ENCODE measurements around the gene REEP3. TPM values are rescaled to one million over a fixed set of nuclear protein-coding genes. Genes with fewer than 3 reads are reported as not detected.

Gene REEP3
- total RNA-seq, 2 donors from 2014 or later = 44.8 to 56.4 TPM

DNA sequence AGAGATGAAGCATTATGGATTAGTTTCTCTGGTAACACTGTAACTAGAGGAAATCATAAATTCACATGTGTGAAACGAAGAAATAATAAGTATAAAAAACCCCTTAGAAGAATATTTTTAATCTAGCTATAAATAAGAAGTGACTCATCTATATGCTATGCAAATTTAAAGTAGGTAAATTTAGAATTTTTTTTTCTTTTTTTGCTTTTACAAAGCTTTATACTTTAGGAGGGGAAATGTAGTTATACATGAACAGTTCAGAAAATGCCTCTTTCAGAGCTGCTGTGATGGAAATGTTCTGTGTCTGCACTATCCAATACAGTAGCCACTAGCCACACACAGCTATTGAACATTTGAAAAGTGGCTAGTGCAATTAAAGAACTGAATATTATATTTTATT lies 87.3 kb downstream of the REEP3 start:
- ATAC-seq (no peak), DNase-seq (no peak)
- intact Hi-C loops (cut with DNase I, micrococcal nuclease) = no loop called here

DNA sequence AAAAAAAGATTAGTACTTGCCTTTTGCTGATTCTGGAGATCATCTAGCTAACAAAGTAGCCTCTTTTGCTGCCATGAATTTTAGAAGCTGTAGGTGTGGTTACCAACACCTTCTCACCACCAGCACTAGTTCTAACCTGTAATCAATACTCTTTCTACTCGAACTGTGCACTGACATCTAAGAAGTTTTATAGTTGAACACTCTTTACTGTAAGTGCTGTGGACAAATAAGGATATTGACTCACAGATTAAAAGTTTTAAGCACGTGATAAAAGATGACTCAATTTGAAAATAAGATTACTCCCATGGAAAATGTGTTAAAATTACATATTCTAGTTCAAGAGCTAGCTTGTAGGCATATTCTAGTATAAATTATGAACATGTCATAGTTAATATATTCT lies 89.9 kb downstream of the REEP3 start:
- intact Hi-C loops (cut with DNase I, micrococcal nuclease) = no loop called here
- peak; percentile 30 for ATAC-seq
- DNase-seq = no peak

DNA sequence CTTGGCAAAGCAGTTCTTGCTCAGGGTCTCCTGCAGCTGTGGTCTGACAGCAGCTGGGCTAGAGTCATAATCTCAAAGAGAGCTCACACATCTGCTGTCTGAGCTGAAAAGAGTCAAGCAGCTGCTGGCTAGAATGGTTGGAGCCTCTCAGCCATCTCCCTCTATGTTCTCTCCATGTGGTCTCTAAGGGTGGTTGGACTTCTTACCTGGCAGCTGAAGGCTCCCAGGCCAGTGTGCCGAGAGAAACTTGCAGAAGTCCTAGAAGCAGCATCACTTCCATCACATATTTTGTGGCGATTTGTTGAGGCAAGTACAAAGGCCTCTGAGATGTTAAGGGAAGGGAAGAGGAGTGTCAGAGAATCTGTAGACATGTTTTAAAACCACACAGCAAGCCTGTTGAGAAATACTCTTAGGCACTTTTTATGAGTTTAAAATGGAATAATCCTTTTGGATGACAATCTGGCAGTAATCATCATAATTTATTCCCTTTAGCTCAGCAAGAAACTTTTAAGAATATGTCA lies 93.2 kb downstream of the REEP3 start:
- intact Hi-C loops (cut with DNase I, micrococcal nuclease) = no loop called here
- ATAC-seq = no peak
- no peak for DNase-seq

DNA sequence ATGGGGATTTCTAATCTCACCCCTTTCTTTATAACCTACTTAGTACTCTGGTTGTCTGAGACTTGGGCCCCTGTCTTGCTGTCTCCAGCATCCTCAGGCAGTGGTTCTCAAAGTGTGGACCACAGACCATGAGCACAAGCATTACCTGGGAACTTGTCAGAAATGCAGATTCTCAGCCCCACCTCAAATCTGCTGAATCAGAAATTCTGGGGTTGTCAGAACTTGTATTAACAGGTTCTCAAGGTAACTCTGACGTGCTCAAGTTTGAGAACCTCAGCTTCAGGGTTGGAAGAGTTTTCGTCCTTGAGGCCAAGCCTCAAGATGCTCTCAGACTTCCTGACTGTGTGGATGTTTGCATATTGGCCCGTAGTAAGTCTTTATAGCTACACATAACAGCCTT lies 97.4 kb downstream of the REEP3 start:
- intact Hi-C loops (cut with DNase I, micrococcal nuclease) = no loop called here
- ATAC-seq (no peak), DNase-seq (no peak)

DNA sequence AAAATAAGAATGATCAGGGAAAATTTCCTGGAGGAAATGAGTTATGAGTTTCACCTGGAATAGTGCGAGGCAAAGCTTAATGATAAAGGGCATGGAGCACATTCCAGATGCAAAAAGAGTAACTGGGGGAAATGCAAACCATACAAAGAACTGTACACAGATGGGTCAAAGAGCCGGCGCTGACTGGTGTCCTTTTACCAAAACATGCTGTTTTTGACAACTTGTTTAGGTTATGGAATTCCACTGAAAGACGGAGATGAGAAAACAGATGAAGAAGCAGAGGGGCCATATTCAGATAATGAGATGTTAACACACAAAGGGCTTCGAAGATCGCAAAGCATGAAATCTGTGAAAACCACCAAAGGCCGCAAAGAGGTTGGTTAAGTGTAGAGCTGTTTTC lies 98.2 kb downstream of the REEP3 start:
- ATAC-seq = no peak
- intact Hi-C loops (cut with DNase I, micrococcal nuclease) = no loop called here
- DNase-seq = no peak

DNA sequence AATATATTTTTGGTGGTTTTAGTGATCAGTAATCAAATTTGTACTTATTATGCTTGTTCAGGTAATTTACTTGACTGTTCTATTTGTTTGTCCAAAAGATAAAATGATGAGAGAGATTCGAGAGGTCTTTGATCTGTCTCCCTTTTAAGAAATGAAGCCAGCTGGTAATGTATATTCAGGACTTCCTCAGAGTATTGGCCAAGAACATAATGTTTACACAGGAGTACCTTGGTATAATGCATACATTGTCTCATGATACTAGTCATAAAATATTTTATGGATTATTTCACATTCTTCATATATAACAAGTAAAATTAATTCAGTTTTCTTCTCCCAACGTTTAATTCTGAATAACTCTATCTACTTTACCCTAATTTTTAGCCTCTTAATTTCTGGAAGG lies 100.9 kb downstream of the REEP3 start:
- ATAC-seq = peak; percentile 69
- intact Hi-C loops (cut with DNase I, micrococcal nuclease) = no loop called here
- DNase-seq = no peak

DNA sequence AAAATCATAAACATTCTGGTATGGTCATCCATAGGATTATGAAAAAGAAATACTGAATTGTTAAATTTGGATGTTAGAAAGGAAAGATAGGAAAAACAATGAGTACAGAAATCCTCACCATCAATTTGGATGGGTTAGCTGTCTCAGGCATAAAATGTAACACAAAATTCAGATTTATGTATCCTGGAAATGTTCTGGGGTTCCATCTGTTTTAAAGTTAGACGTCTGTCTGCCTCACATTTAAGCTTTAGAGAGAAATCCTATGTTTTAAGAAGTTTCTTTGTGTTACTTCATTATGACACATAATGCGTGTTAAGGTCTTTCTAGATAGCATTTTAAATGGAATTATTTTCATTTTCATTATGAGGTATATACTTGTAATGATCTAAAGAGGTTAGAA lies 103.5 kb downstream of the REEP3 start:
- DNase-seq = no peak
- intact Hi-C loops (cut with DNase I, micrococcal nuclease) = loop anchor here in 1 of 2 donors (5.0 kb wide), 1 partner anchor 407 kb away; no protein-coding TSS in a partner anchor
- ATAC-seq = no peak

DNA sequence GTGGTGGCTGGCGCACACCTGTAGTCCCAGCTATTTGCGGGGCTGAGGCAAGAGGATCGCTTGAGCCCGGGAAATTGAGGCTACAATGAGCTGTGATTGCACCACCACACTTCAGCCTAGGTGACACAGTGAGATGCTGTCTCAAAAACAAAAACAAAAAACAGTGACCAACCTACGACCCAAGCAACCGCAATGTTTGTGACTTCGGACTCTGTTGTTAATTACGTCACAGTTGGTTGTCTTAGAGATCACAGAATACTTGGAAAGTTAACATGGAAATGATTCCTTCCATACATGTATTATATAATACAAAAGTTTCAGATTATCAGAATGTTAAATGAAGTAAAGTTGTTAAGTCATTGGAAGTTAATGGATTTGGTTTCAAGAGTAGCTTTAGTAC lies 106.2 kb downstream of the REEP3 start:
- no peak for ATAC-seq
- no peak for DNase-seq
- intact Hi-C loops (cut with DNase I, micrococcal nuclease) = loop anchor here in 1 of 2 donors (5.0 kb wide), 1 partner anchor 410 kb away; no protein-coding TSS in a partner anchor

DNA sequence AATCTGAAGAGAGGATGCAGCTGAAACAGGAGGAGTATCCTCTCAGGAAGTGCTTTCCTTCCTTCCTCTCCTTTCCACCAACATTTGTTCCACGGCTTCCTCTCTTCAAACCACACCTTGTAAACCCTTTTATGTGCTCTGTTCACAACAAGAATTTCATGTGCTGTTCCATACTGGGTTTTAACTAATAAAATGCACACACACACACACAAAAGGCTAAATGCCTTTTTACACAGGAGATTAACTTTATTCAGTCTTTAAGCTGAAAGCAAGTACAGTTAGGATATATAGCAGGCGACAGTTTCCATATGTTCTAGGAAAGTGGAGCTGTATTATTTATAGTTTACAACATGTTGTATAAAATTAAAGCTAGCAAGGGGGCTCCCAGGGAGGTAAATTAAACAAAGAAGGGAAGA lies 106.7 kb downstream of the REEP3 start:
- intact Hi-C loops (cut with DNase I, micrococcal nuclease) = loop anchor here in 1 of 2 donors (5.0 kb wide), 1 partner anchor 411 kb away; no protein-coding TSS in a partner anchor
- no peak for DNase-seq
- no peak for ATAC-seq

DNA sequence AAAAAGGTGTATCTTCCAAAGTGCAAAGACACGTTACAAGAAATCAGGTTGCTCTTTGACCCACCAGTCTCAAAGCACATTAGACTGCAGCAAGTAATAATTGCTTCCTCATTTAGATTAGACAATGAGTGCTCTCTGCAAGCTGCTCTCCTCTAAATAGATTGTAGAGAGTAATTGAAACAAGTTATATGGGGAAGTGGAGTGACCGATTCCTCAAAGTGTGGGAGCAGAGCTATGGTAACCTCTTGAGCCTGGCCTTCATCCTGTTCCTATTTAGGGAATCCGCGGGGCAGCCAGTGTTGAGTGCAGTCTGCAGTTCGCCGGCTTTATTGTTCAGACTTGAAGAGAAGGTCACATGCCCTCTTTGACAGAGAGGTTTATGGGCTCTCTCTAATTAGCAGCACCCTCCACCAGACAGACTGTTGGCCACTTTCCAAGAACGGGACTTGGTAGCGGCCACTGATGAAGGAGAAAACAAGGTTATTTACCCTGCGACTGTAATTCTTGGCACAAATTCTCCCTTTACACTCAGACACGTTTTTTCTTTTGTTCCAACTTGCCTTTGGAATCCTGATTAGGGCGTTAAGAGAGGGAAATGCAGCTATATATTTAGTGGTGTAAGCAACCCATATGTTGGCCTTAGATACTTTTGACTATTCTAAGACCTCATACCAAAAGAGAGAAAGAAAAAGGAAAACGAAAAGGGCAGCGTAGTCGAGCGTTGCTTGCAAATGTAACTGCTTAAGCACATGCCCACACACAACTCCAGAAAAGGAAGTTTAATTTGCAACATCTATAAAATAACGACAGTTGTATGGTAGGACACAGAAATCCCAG lies 107.5 kb downstream of the REEP3 start:
- DNase-seq (peak; percentile 69 to 77), ATAC-seq (peak; percentile 31)
- intact Hi-C loops (cut with DNase I, micrococcal nuclease) = loop anchor here in 1 of 2 donors (5.0 kb wide), 1 partner anchor 411 kb away; no protein-coding TSS in a partner anchor

DNA sequence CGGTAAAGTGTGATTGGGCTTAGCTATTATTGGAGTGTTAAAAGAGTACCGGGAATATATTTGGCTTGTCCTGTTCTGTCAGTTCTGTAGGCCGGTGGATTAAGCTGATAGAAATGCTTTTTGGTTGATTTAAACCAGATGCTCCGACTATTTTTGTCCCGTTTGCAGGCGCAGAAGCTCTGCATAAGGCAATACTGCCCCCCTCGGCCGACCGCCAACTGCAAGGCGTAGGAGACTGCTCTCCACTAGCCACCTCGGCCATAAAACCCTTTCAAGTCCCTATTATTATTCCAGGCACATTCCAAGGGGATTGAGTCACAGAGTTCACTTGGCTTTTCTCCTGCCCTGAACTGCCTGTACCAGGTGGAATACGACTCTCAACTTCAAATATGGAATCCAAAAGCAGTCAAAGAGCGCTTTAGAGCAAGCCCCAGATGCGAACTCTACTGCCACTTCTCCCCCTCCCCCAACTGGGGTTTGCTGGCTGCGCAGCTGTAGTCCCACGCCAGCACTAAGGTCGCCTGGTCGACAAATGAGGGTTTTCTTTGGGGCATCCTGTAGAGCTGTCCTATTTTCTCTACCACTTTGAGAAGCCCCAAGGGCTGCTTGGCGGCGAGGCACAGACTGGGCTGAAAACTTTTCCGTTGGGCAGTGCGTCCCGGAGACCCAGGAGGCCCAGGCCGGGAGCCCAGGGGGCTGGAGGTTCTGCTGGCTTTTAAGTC lies 108.3 kb downstream of the REEP3 start:
- intact Hi-C loops (cut with DNase I, micrococcal nuclease) = loop anchor here in 1 of 2 donors (5.0 to 10.0 kb wide), 3 partner anchors 165 to 412 kb away; partner anchors contain the start of gene JMJD1C
- peak; percentile 73 for ATAC-seq
- DNase-seq = peak; percentile 97

DNA sequence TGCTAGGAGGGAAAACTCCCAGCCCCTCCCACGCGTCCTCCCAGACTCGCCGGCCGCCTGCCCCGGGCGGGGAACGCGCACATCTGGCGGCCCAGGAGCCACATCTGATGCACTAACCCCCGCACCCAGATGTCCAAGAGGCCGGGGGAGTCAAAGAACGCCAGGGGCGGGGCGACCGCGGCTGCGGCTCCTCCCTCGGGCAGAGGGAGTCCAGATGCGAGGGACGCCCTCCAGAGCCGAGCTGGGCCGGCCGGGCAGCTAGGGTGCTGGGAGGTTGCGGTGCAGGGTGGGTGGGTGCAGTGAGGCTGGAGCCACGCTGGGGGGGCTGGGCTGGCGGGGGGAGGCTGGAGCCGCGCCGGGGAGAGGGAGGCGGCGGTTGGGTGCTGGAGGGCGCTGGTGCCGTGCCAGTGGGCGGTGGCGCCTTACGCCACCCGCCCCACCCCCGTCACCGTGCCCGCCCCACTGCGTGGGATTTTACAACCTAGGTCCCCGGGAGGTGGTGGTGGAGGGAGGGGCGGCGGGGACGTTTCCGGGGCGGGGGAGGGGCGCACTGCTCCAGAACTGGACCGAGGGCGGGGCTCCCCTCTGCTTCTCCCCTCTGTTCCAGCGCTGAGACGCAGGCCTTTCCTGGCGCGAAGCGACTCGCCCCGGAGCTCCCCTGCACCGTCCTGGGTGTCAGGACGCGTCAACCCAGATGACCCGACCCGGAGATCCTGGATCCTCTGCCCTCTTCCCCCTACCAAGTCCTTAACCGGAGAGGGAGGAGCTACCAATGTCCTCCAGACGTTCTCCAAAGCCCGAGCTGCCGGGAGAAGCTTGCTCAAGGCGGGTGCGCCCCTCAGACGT lies 109.1 kb downstream of the REEP3 start:
- intact Hi-C loops (cut with DNase I, micrococcal nuclease) = loop anchor here in 1 of 2 donors (5.0 to 10.0 kb wide), 2 partner anchors 166 to 363 kb away; partner anchors contain the start of gene JMJD1C
- DNase-seq (peak; percentile 90 to 92), ATAC-seq (peak; percentile 77)

DNA sequence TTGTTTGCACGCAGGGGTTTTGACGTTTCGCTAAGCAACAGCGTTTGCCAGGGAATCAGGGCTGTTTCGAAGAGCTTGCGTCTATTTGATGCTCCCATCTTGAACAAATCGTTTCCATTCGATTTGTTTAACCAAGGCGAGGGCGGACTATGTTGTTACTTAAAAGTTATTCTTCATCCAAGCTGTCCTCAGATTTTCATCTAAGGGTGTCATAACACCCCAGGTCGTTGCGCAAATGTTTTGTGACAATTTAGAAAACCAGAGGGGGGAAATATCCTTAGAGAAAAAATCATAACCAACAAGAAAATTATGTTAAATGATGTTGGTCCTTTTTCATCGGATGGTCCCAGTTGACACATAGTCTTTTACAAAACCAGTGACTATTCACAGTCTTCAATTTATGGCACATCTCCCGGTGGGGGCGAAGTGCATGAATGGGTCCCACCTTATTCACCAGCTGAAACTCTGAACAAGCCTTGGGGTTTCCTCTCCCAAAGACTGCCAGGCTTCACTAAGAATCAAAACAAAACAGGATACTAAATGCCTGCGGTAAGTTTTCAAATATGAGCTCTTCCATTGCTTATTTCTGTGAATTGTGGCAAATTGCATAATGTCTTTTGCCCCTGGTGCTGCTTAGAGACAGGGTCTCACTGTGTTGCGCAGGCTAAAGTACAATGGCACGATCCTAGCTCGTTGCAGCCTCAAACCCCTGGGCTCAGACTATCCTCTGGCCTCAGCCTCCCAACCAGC lies 109.9 kb downstream of the REEP3 start:
- no peak for DNase-seq
- intact Hi-C loops (cut with DNase I, micrococcal nuclease) = loop anchor here in 1 of 2 donors (5.0 to 10.0 kb wide), 2 partner anchors 166 to 364 kb away; partner anchors contain the start of gene JMJD1C
- no peak for ATAC-seq

DNA sequence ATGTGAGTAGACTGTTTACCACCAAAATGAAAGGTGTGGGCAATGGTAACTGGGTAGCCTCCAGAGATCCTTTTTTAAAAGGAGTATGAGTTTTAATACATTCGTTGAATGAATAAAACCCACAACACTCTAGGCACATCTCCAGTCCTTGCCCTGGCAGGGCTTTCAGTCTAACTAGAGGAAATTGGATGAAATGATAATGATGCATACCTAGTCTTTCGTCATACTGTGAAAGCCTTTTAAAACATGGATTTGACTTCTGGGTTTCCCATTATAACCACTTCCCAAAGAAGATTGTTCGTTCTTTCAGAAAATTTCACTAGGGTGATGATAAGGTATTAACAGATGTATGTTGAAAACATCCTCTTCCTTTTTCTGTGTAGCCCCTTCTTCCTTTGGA lies 110.8 kb downstream of the REEP3 start:
- ATAC-seq = no peak
- intact Hi-C loops (cut with DNase I, micrococcal nuclease) = loop anchor here in 1 of 2 donors (5.0 to 10.0 kb wide), 2 partner anchors 167 to 365 kb away; partner anchors contain the start of gene JMJD1C
- no peak for DNase-seq

DNA sequence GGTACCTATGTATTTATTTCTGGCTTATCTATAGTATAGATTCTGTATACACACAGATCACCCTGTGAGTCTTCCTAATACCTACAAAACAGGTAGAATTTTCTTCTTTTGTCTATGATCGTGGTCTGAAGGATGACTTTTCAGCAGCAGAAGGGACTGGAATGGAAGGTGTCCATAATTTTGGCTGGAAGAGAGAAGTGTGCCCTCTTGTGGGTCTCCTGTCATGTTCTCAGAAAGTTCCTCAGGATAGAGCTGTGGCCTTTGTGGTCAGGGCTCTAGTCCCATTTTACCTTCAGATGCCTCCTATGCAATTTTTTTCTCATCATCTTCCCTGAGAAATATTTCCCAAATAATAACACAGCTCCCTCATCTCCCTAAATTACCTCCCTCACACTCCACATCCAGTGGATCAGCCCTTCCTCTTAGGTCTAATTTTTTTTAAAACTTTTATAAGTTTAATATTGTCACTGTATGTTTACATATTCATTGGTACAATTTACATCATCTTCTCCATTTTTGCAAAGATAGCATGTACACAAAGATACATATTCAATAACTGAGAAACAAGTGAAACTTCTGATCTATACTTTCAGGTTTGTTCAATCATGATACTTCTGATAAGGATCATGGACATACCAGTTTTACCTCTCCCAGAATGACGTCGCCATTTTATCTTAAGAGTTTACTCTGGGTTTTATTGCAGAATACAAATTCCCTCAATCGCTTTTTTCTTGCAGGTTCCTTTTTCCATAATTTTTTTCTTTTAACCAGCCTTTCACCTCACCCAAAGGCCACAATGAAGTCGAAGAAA lies 112.7 kb downstream of the REEP3 start:
- intact Hi-C loops (cut with DNase I, micrococcal nuclease) = loop anchor here in 1 of 2 donors (5.0 to 10.0 kb wide), 2 partner anchors 169 to 367 kb away; partner anchors contain the start of gene JMJD1C
- no peak for ATAC-seq
- no peak for DNase-seq

DNA sequence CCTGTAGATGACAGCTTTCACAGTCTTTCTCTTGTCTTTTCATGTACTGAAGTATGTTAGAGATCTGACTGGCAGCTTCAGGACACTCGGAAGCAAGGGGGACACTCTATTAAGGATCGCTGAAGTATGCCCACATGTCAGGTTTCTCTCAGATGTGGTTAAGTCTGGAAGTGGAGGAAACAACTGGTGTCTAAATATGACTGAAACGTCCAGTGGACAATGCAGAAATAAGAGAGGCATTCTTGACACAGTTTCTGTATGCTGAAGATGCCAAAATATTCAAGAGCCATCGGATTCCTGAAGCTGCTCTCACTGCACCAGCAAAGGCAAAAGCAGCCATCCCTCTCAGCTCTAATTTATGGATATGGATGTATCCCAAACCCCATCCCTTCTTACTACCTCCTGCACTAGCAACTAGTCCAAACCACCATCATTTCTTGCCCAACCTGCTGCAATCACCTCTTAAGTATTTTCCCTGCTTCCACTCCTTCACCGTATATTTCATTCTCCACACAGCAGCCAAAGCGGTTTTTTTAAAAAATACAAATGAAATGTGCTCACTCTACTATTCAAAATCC lies 113.4 kb downstream of the REEP3 start:
- intact Hi-C loops (cut with DNase I, micrococcal nuclease) = loop anchor here in 1 of 2 donors (5.0 to 10.0 kb wide), 3 partner anchors 78 to 367 kb away; partner anchors contain the start of gene JMJD1C
- ATAC-seq = no peak
- no peak for DNase-seq
